PC-3 (cell line): ENCODE measurements around the gene AMMECR1L. TPM values are rescaled to one million over a fixed set of nuclear protein-coding genes. Genes with fewer than 3 reads are reported as not detected.

ENCODE experiments used
- ATAC-seq: fragments of 200-7000 bp; cut with Tn5 transposase; 2 replicates; pipeline ENCODE4 v1.9.1; 2020; ENCODE audit warnings: mild to moderate bottlenecking, moderate library complexity
- BruUV-seq: library from RNA; stranded (reverse); fragments of 400-500 nt; replicated peaks from 2 replicates; lab custom pipeline; 2021; lab: Mats Ljungman, UMichigan
- CTCF ChIA-PET: fragments of 300-600 bp; sonication (Branson Sonifier 250); formaldehyde crosslinking; loops from one replicate; lab custom pipeline; 2022; ENCODE audit warnings: antibody characterized with exemption; lab: Charles Lee
- POLR2A ChIA-PET: fragments of 300-600 bp; sonication (Branson Sonifier 250); formaldehyde crosslinking; loops from one replicate; lab custom pipeline; 2022; ENCODE audit warnings: antibody characterized with exemption; ENCODE audit not compliant: unreplicated experiment; lab: Charles Lee
- DNase-seq: peaks from one replicate; pipeline ENCODE4 v3.0.0-alpha.2; 2015
- H2AFZ ChIP-seq: fragments of 300-600 bp; sonication (generic); 2 replicates; pipeline ENCODE4 v1.6.0; 2016; ENCODE audit warnings: antibody characterized with exemption, low read length
- H3F3A ChIP-seq: fragments of 300-600 bp; sonication (generic); one replicate; pipeline ENCODE4 v1.6.0; 2017; ENCODE audit warnings: antibody characterized with exemption, low read length, control low read depth, mild to moderate bottlenecking; ENCODE audit not compliant: unreplicated experiment
- H3K27ac ChIP-seq: fragments of 300-600 bp; sonication (generic); 2 replicates; pipeline ENCODE4 v1.5.1; 2016; ENCODE audit warnings: mild to moderate bottlenecking, low read length
- H3K27me3 ChIP-seq: fragments of 300-600 bp; sonication (generic); 2 replicates; pipeline ENCODE4 v1.6.1; 2016; ENCODE audit warnings: low read length, mixed read lengths
- H3K36me3 ChIP-seq: fragments of 300-600 bp; sonication (generic); 2 replicates; pipeline ENCODE4 v1.6.1; 2016; ENCODE audit warnings: low read depth, mixed run types, low read length, mixed read lengths
- H3K4me1 ChIP-seq: fragments of 300-600 bp; sonication (generic); 2 replicates; pipeline ENCODE4 v1.5.1; 2016; ENCODE audit warnings: low read length; ENCODE audit not compliant: insufficient read depth
- H3K4me2 ChIP-seq: fragments of 300-600 bp; sonication (generic); 2 replicates; pipeline ENCODE4 v1.6.0; 2016; ENCODE audit warnings: low read length
- H3K4me3 ChIP-seq: fragments of 300-600 bp; sonication (generic); 2 replicates; pipeline ENCODE4 v1.5.1; 2016; ENCODE audit warnings: mild to moderate bottlenecking, low read length, mixed read lengths
- H3K79me2 ChIP-seq: fragments of 300-600 bp; sonication (generic); 2 replicates; pipeline ENCODE4 v1.6.1; 2017; ENCODE audit warnings: low read length, mixed read lengths
- H3K9ac ChIP-seq: fragments of 300-600 bp; sonication (generic); 2 replicates; pipeline ENCODE4 v1.6.0; 2016; ENCODE audit warnings: mild to moderate bottlenecking, low read length
- H3K9me2 ChIP-seq: fragments of 300-600 bp; sonication (generic); replicated peaks from 2 replicates; pipeline ENCODE4 v1.6.1; 2016; ENCODE audit warnings: mixed run types, low read length, mixed read lengths
- H3K9me3 ChIP-seq: fragments of 300-600 bp; sonication (generic); 2 replicates; pipeline ENCODE4 v1.6.1; 2016; ENCODE audit warnings: low read length, mixed read lengths
- H4K20me1 ChIP-seq: fragments of 300-600 bp; sonication (generic); 2 replicates; pipeline ENCODE4 v1.6.1; 2016; ENCODE audit warnings: low read length, mixed read lengths
- EZH2 ChIP-seq: fragments of 300-600 bp; sonication (generic); IDR thresholded peaks from one replicate; pipeline ENCODE4 v1.6.1; 2017; ENCODE audit warnings: antibody characterized with exemption, mild to moderate bottlenecking, low read length; ENCODE audit not compliant: unreplicated experiment
- EZH2phosphoT487 ChIP-seq: fragments of 300-600 bp; sonication (generic); IDR thresholded peaks from 2 replicates; pipeline ENCODE4 v1.6.1; 2018; ENCODE audit warnings: mild to moderate bottlenecking, antibody characterized with exemption, low read length, borderline replicate concordance
- intact Hi-C: fragments of 100-400 bp; cut with micrococcal nuclease; formaldehyde crosslinking; loops from 2 replicates; pipeline ENCODE4 v1.9.0; 2023
- total RNA-seq: library from RNA; depleted of rRNA; stranded (reverse); fragments of >200 nt; gene quantifications from 2 replicates; pipeline ENCODE4 v1.2.3, GENCODE V29; 2014
- TF ChIP-seq, protein P1 (sequence below): fragments of 300-600 bp; sonication (generic); conservative IDR thresholded peaks from 2 replicates; pipeline ENCODE4 v1.5.1; 2017; ENCODE audit warnings: antibody characterized with exemption, low read depth, mild to moderate bottlenecking, low read length

AMMECR1L gene
- total RNA-seq, 1 experiment from 2014 or later, result 10.9 TPM

DNA sequence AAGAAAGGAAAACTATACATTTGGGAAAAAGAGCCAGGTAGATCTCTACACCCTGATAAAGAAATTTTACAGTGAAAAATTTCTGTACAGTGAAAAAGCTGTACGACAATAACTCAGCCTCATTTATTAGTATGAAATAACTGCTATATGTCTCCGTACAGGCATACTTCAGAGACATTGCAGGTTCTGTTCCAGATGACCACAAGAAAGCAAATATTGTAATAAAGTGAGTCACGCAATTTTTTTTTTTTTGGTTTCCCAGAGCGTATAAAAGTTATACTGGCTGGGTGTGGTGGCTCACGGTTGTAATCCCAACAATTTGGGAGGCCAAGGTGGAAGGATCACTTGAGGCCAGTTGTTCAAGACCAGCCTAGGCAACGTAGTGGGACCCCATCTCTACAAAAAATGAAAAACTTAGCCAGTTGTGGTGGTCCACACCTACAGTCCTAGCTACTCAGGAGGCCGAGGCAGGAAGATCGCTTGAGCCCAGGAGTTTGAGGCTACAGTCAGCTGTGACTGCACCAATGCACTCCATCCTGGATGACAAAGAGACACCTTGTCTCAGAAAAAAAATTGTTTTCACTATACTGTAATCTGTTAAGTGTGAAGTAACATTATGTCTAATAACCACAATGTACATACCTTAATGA lies 28.2 kb upstream of the AMMECR1L start:
- peak; percentile 96 for ATAC-seq

DNA sequence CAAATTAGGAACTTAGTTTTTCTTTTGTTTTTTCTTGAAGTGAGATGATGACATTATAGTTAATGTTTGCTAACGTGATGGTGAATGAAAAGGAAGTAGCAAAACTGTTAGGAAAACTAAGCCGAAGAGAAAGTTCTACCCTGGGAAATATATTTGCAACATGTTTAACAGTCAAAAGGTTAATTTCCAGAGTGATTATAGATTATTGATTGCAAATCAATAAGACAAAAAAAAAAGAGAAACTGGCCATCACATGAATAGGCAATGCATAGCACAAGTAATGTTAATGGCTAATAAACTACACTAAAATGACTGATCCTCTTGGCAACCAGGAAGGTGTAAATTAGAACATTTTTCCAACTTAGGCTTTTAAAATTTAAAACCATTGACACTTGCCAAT lies 26.0 kb upstream of the AMMECR1L start:
- no peaks in the 10 kb centered on the region for H3K79me2 ChIP-seq
- no peak overlapping the region for H3K27ac ChIP-seq
- H3F3A ChIP-seq, result no peaks in the 10 kb centered on the region
- H3K9me2 ChIP-seq, result no peaks in the 10 kb centered on the region
- H3K4me1 ChIP-seq, result peaks cover 9% of the 10 kb centered on the region
- intact Hi-C loops, result no loop called here
- no peak overlapping the region for H2AFZ ChIP-seq
- H3K27me3 ChIP-seq, result no peaks in the 10 kb centered on the region
- H3K9me3 ChIP-seq, result no peaks in the 10 kb centered on the region
- no peak overlapping the region for H3K9ac ChIP-seq
- H3K4me3 ChIP-seq, result no peak overlapping the region
- H4K20me1 ChIP-seq, result no peaks in the 10 kb centered on the region
- ChIA-PET CTCF (no interaction called here), POLR2A (no interaction called here)
- no peak overlapping the region for H3K4me2 ChIP-seq
- ATAC-seq (no peak), DNase-seq (no peak)
- TF ChIP-seq EZH2phosphoT487 (no peak), EZH2 (no peak)
- TF ChIP-seq, protein P1, sequence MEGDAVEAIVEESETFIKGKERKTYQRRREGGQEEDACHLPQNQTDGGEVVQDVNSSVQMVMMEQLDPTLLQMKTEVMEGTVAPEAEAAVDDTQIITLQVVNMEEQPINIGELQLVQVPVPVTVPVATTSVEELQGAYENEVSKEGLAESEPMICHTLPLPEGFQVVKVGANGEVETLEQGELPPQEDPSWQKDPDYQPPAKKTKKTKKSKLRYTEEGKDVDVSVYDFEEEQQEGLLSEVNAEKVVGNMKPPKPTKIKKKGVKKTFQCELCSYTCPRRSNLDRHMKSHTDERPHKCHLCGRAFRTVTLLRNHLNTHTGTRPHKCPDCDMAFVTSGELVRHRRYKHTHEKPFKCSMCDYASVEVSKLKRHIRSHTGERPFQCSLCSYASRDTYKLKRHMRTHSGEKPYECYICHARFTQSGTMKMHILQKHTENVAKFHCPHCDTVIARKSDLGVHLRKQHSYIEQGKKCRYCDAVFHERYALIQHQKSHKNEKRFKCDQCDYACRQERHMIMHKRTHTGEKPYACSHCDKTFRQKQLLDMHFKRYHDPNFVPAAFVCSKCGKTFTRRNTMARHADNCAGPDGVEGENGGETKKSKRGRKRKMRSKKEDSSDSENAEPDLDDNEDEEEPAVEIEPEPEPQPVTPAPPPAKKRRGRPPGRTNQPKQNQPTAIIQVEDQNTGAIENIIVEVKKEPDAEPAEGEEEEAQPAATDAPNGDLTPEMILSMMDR, result no peak
- H3K36me3 ChIP-seq, result no peaks in the 10 kb centered on the region
- no TSS peak for BruUV-seq

More for the DNA sequence above, 28.2 kb upstream of the AMMECR1L start:
- no peak for TF ChIP-seq EZH2
- no peak for TF ChIP-seq EZH2phosphoT487
- TF ChIP-seq, protein P1, result no peak
- Histone ChIP-seq H3K27me3 (no peaks in the 10 kb centered on the region), H3K4me3 (no peak overlapping the region), H3K4me2 (peak overlapping the region; percentile 37; the same call in 1 of the 2 replicates), H3K36me3 (no peaks in the 10 kb centered on the region), H3K79me2 (no peaks in the 10 kb centered on the region), H3F3A (no peaks in the 10 kb centered on the region), H2AFZ (no peak overlapping the region), H4K20me1 (no peaks in the 10 kb centered on the region), H3K4me1 (peaks cover 12% of the 10 kb centered on the region), H3K9me2 (no peaks in the 10 kb centered on the region), H3K9ac (no peak overlapping the region; the same call in 1 of the 2 replicates), H3K27ac (peak overlapping the region; percentile 64), H3K9me3 (no peaks in the 10 kb centered on the region)
- ChIA-PET CTCF (no interaction called here), POLR2A (no interaction called here)
- BruUV-seq, result no TSS peak
- intact Hi-C loops, result loop anchor here (1.0 kb wide), 1 partner anchor 18 kb away; no protein-coding TSS in a partner anchor
- peak; percentile 98 for DNase-seq

DNA sequence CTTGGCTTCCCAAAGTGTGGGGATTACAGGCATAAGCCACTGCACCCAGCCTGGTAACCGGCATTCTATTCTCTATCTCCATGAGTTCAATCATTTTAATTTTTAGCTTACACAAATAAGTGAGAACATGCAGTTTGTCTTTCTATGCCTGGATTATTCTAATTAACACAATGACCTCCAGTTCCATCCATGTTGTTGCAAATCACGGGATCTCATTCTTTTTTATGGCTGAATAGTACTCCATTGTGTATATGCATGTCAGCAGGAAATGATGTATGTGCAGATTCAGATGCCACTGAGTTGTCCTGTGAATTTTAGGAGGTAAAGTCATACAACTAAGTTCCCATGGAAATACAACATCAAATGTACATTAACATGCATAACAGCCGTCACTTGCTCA lies 24.7 kb upstream of the AMMECR1L start:
- ChIA-PET CTCF (no interaction called here), POLR2A (no interaction called here)
- H3K9ac ChIP-seq, result no peak overlapping the region
- no peaks in the 10 kb centered on the region for H3K36me3 ChIP-seq
- H3K27ac ChIP-seq, result no peak overlapping the region
- H3K4me1 ChIP-seq, result peaks cover 9% of the 10 kb centered on the region
- no peak overlapping the region for H2AFZ ChIP-seq
- H3K4me3 ChIP-seq, result no peak overlapping the region
- BruUV-seq, result no TSS peak
- no peaks in the 10 kb centered on the region for H3K27me3 ChIP-seq
- H3K79me2 ChIP-seq, result no peaks in the 10 kb centered on the region
- intact Hi-C loops, result no loop called here
- DNase-seq, result no peak
- H3K9me3 ChIP-seq, result no peaks in the 10 kb centered on the region
- H3K4me2 ChIP-seq, result no peak overlapping the region
- no peaks in the 10 kb centered on the region for H3F3A ChIP-seq
- H4K20me1 ChIP-seq, result no peaks in the 10 kb centered on the region
- ATAC-seq, result no peak
- no peak for TF ChIP-seq EZH2
- no peak for TF ChIP-seq EZH2phosphoT487
- TF ChIP-seq, protein P1, result no peak
- no peaks in the 10 kb centered on the region for H3K9me2 ChIP-seq
